Loucy (cell line): ENCODE measurements around the gene KCMF1.

ENCODE experiments used
- EZH2phosphoT487 ChIP-seq: fragments of 200-600 bp; IDR thresholded peaks from 2 replicates; pipeline ENCODE4 v1.6.1; 2018; ENCODE audit warnings: antibody characterized with exemption, mild to moderate bottlenecking, moderate library complexity, borderline replicate concordance
- TF ChIP-seq, protein P1 (sequence below): fragments of 200-600 bp; sonication (generic); conservative IDR thresholded peaks from 2 replicates; pipeline ENCODE4 v1.5.1; 2014; ENCODE audit warnings: mild to moderate bottlenecking, antibody characterized with exemption, low read length

- TF ChIP-seq, protein P1, sequence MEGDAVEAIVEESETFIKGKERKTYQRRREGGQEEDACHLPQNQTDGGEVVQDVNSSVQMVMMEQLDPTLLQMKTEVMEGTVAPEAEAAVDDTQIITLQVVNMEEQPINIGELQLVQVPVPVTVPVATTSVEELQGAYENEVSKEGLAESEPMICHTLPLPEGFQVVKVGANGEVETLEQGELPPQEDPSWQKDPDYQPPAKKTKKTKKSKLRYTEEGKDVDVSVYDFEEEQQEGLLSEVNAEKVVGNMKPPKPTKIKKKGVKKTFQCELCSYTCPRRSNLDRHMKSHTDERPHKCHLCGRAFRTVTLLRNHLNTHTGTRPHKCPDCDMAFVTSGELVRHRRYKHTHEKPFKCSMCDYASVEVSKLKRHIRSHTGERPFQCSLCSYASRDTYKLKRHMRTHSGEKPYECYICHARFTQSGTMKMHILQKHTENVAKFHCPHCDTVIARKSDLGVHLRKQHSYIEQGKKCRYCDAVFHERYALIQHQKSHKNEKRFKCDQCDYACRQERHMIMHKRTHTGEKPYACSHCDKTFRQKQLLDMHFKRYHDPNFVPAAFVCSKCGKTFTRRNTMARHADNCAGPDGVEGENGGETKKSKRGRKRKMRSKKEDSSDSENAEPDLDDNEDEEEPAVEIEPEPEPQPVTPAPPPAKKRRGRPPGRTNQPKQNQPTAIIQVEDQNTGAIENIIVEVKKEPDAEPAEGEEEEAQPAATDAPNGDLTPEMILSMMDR = no peak
- no peak for TF ChIP-seq EZH2phosphoT487
Observed at GRCh38 chr2:85096616-85097015, 125.7 kb downstream of the KCMF1 start.
